SH-SY5Y (cell line): ENCODE data around the gene GPR55.

ENCODE experiments used
- GATA2 ChIP-seq: IDR thresholded peaks from 2 replicates; pipeline ENCODE4 v1.6.1; 2011; ENCODE audit warnings: mild to moderate bottlenecking, low read depth, low read length
- GATA3 ChIP-seq: IDR thresholded peaks from 2 replicates; pipeline ENCODE4 v1.6.1; 2011; ENCODE audit warnings: low read depth, mild to moderate bottlenecking, low read length, moderate library complexity

GRCh38 chr2:230947235-230947576 lies 22.2 kb upstream of the GPR55 start:
- no peak for TF ChIP-seq GATA3
- TF ChIP-seq GATA2, result no peak
